HEK293 (cell line): Measurements from ENCODE around the gene YAE1.

ENCODE experiments used
- CTCF ChIA-PET: fragments of 350-600 bp; formaldehyde crosslinking; extraction: SDS; loops from one replicate; lab custom pipeline; 2021; ENCODE audit warnings: antibody characterized with exemption; lab: Yijun Ruan, JAX
- POLR2A ChIA-PET: fragments of 300-600 bp; formaldehyde crosslinking; extraction: SDS; loops from one replicate; lab custom pipeline; 2020; ENCODE audit warnings: antibody characterized with exemption, inconsistent platforms; lab: Yijun Ruan, JAX
- H3K27ac ChIP-seq: fragments of 200-500 bp; sonication (Bioruptor generic); 2 replicates; pipeline ENCODE4 v1.5.1; 2014; ENCODE audit warnings: low read depth, low read length, control low read depth, inconsistent platforms; ENCODE audit errors: extremely low read depth
- H3K36me3 ChIP-seq, 2 experiments: fragments of 200-500 bp in 1 of 2; sonication (Bioruptor generic) in 1 of 2; 1 replicate in 1 of 2; 2 replicates in 1 of 2; pipeline ENCODE4 v1.5.1; 2014 to 2017; ENCODE audit warnings: inconsistent platforms in 2 of 2, low read length in 2 of 2; ENCODE audit not compliant: control insufficient read depth in 2 of 2, insufficient read depth in 1 of 2
- H3K4me1 ChIP-seq: fragments of 200-500 bp; sonication (Bioruptor generic); 2 replicates; pipeline ENCODE4 v1.5.1; 2014; ENCODE audit warnings: mild to moderate bottlenecking, low read length, inconsistent platforms; ENCODE audit not compliant: control insufficient read depth, insufficient read depth
- H3K4me3 ChIP-seq: 2 replicates; pipeline ENCODE4 v1.5.1; 2011; ENCODE audit warnings: low read depth, mild to moderate bottlenecking, control low read depth, low read length, moderate library complexity
- H3K9me3 ChIP-seq: fragments of 200-500 bp; sonication (Bioruptor generic); 2 replicates; pipeline ENCODE4 v1.5.1; 2014; ENCODE audit warnings: low read depth, low read length, inconsistent platforms; ENCODE audit not compliant: control insufficient read depth, insufficient read depth
- ATF2 ChIP-seq: fragments of 450-650 bp; formaldehyde crosslinking; IDR thresholded peaks from 2 replicates; pipeline ENCODE4 v1.5.1; 2016; ENCODE audit warnings: missing biosample characterization, missing genetic modification characterization, low read depth
- HOXD13 ChIP-seq: sonication (generic); formaldehyde crosslinking; IDR thresholded peaks from 2 replicates; pipeline ENCODE4 v1.8.0; 2022; ENCODE audit warnings: missing genetic modification reagents, borderline replicate concordance
- KLF17 ChIP-seq: fragments of 450-650 bp; formaldehyde crosslinking; IDR thresholded peaks from 2 replicates; pipeline ENCODE4 v1.5.1; 2016; ENCODE audit warnings: missing biosample characterization, missing genetic modification characterization
- KLF7 ChIP-seq: fragments of 450-650 bp; formaldehyde crosslinking; IDR thresholded peaks from 2 replicates; pipeline ENCODE4 v1.5.1; 2016; ENCODE audit warnings: missing biosample characterization, missing genetic modification characterization, borderline replicate concordance
- KLF9 ChIP-seq: fragments of 450-650 bp; formaldehyde crosslinking; IDR thresholded peaks from 2 replicates; pipeline ENCODE4 v1.5.1; 2016; ENCODE audit warnings: missing biosample characterization, missing genetic modification characterization, low read depth
- MEIS1 ChIP-seq: sonication (generic); formaldehyde crosslinking; IDR thresholded peaks from 2 replicates; pipeline ENCODE4 v1.8.1; 2022; ENCODE audit warnings: missing genetic modification reagents, mild to moderate bottlenecking, borderline replicate concordance
- SCRT1 ChIP-seq: fragments of 450-650 bp; formaldehyde crosslinking; IDR thresholded peaks from 2 replicates; pipeline ENCODE4 v1.5.1; 2016; ENCODE audit warnings: missing biosample characterization, missing genetic modification characterization, borderline replicate concordance
- TSHZ1 ChIP-seq: fragments of 450-650 bp; formaldehyde crosslinking; IDR thresholded peaks from 2 replicates; pipeline ENCODE4 v1.5.1; 2016; ENCODE audit warnings: missing biosample characterization, missing genetic modification characterization, borderline replicate concordance
- ZBTB11 ChIP-seq: fragments of 450-650 bp; formaldehyde crosslinking; conservative IDR thresholded peaks from 2 replicates; pipeline ENCODE4 v1.5.1; 2016; ENCODE audit warnings: low read depth, missing biosample characterization, missing genetic modification characterization
- ZFHX2 ChIP-seq: fragments of 450-650 bp; formaldehyde crosslinking; conservative IDR thresholded peaks from 2 replicates; pipeline ENCODE4 v1.5.1; 2016; ENCODE audit warnings: missing biosample characterization, missing genetic modification characterization
- ZFP69B ChIP-seq: fragments of 450-650 bp; formaldehyde crosslinking; IDR thresholded peaks from 2 replicates; pipeline ENCODE4 v1.5.1; 2016; ENCODE audit warnings: missing biosample characterization, missing genetic modification characterization
- ZIC2 ChIP-seq: fragments of 450-650 bp; formaldehyde crosslinking; IDR thresholded peaks from 2 replicates; pipeline ENCODE4 v1.5.1; 2016; ENCODE audit warnings: missing biosample characterization, missing genetic modification characterization
- ZNF23 ChIP-seq: fragments of 450-650 bp; formaldehyde crosslinking; IDR thresholded peaks from 2 replicates; pipeline ENCODE4 v1.5.1; 2016; ENCODE audit warnings: missing biosample characterization, missing genetic modification characterization, borderline replicate concordance
- ZNF350 ChIP-seq: fragments of 450-650 bp; formaldehyde crosslinking; IDR thresholded peaks from 2 replicates; pipeline ENCODE4 v1.5.0; 2017; ENCODE audit warnings: missing biosample characterization, mild to moderate bottlenecking, missing genetic modification characterization
- ZNF366 ChIP-seq: fragments of 450-650 bp; formaldehyde crosslinking; conservative IDR thresholded peaks from 2 replicates; pipeline ENCODE4 v1.5.1; 2016; ENCODE audit warnings: missing biosample characterization, missing genetic modification characterization
- ZNF488 ChIP-seq: fragments of 450-650 bp; formaldehyde crosslinking; IDR thresholded peaks from 2 replicates; pipeline ENCODE4 v1.5.1; 2016; ENCODE audit warnings: missing biosample characterization, missing genetic modification characterization
- ZNF548 ChIP-seq: fragments of 450-650 bp; formaldehyde crosslinking; IDR thresholded peaks from 2 replicates; pipeline ENCODE4 v1.5.1; 2016; ENCODE audit warnings: missing biosample characterization, missing genetic modification characterization
- ZNF558 ChIP-seq: fragments of 450-650 bp; formaldehyde crosslinking; IDR thresholded peaks from 2 replicates; pipeline ENCODE4 v1.5.1; 2016; ENCODE audit warnings: missing biosample characterization, missing genetic modification characterization
- ZNF560 ChIP-seq: fragments of 450-650 bp; formaldehyde crosslinking; IDR thresholded peaks from 2 replicates; pipeline ENCODE4 v1.5.1; 2017; ENCODE audit warnings: missing biosample characterization, missing genetic modification characterization, borderline replicate concordance
- ZNF621 ChIP-seq: fragments of 450-650 bp; formaldehyde crosslinking; IDR thresholded peaks from 2 replicates; pipeline ENCODE4 v1.5.1; 2017; ENCODE audit warnings: missing biosample characterization, missing genetic modification characterization
- ZNF677 ChIP-seq: fragments of 450-650 bp; IDR thresholded peaks from 2 replicates; pipeline ENCODE4 v1.5.0; 2018; ENCODE audit warnings: missing biosample characterization, mild to moderate bottlenecking, missing genetic modification characterization, moderate library complexity
- ZNF747 ChIP-seq: fragments of 450-650 bp; formaldehyde crosslinking; IDR thresholded peaks from 2 replicates; pipeline ENCODE4 v1.5.1; 2016; ENCODE audit warnings: missing biosample characterization, missing genetic modification characterization
- ZNF76 ChIP-seq: fragments of 450-650 bp; formaldehyde crosslinking; IDR thresholded peaks from 2 replicates; pipeline ENCODE4; 2016; ENCODE audit warnings: low read depth, missing biosample characterization, missing genetic modification characterization, borderline replicate concordance
- ZNF791 ChIP-seq: fragments of 450-650 bp; formaldehyde crosslinking; IDR thresholded peaks from 2 replicates; pipeline ENCODE4 v1.5.1; 2016; ENCODE audit warnings: missing biosample characterization, missing genetic modification characterization
- ZSCAN4 ChIP-seq: fragments of 450-650 bp; formaldehyde crosslinking; IDR thresholded peaks from 2 replicates; pipeline ENCODE4 v1.5.1; 2017; ENCODE audit warnings: missing biosample characterization, missing genetic modification characterization

The YAE1 gene

GRCh38 chr7:39525926-39526325, 40.3 kb upstream of the YAE1 start:
- no peak for TF ChIP-seq ZNF548 (tag by site-specific recombination)
- no peak for TF ChIP-seq ZBTB11
- no peak for TF ChIP-seq HOXD13 (CRISPR knock-in tag)
- no peak for TF ChIP-seq ZNF791
- TF ChIP-seq ZNF677 (tag by site-specific recombination), result no peak
- TF ChIP-seq TSHZ1 (tag by site-specific recombination), result no peak
- no peak for TF ChIP-seq ATF2 (tag by site-specific recombination)
- no peak for TF ChIP-seq ZNF558
- no peak for TF ChIP-seq KLF7 (tag by site-specific recombination)
- no peak for TF ChIP-seq MEIS1 (CRISPR knock-in tag)
- no peak for TF ChIP-seq ZFP69B (tag by site-specific recombination)
- TF ChIP-seq ZNF488 (tag by site-specific recombination), result no peak
- TF ChIP-seq ZNF76 (tag by site-specific recombination), result no peak
- no peak overlapping the region for H3K27ac ChIP-seq
- H3K9me3 ChIP-seq, result no peaks in the 10 kb centered on the region
- no peaks in the 10 kb centered on the region for H3K4me1 ChIP-seq
- ChIA-PET POLR2A (no interaction called here), CTCF (no interaction called here)
- no peaks in the 10 kb centered on the region for H3K36me3 ChIP-seq
- H3K4me3 ChIP-seq, result no peak overlapping the region

GRCh38 chr7:39526666-39527065, 39.5 kb upstream of the YAE1 start:
- POLR2A ChIA-PET, result no interaction called here

More at GRCh38 chr7:39526666-39527065, 39.5 kb upstream of the YAE1 start:
- no peak for TF ChIP-seq ZIC2 (tag by site-specific recombination)
- no peak for TF ChIP-seq ZSCAN4 (tag by site-specific recombination)
- TF ChIP-seq ZFHX2 (tag by site-specific recombination), result no peak
- no peak for TF ChIP-seq ZNF366 (tag by site-specific recombination)
- TF ChIP-seq SCRT1 (tag by site-specific recombination), result no peak
- no peak for TF ChIP-seq ZNF350
- no peak for TF ChIP-seq ZNF560 (tag by site-specific recombination)
- TF ChIP-seq KLF9 (tag by site-specific recombination), result no peak
- TF ChIP-seq KLF17 (tag by site-specific recombination), result no peak
- TF ChIP-seq ZNF621, result no peak
- TF ChIP-seq ZNF23 (tag by site-specific recombination), result no peak
- TF ChIP-seq ZNF747 (tag by site-specific recombination), result no peak
- Histone ChIP-seq H3K36me3 (no peaks in the 10 kb centered on the region), H3K27ac (no peak overlapping the region), H3K9me3 (no peaks in the 10 kb centered on the region), H3K4me3 (no peak overlapping the region), H3K4me1 (no peaks in the 10 kb centered on the region)
- CTCF ChIA-PET, result no interaction called here
